Measurements from ENCODE around the gene TMSB4X. TPM values are rescaled to one million over a fixed set of nuclear protein-coding genes. Genes with fewer than 3 reads are reported as not detected.

TMSB4X gene
- total and polyA plus RNA-seq, 2 donors (not counting 3 experiments of a cell fraction or from before 2014, with no cell fraction given) = 4,136 to 6,858 TPM

DNA sequence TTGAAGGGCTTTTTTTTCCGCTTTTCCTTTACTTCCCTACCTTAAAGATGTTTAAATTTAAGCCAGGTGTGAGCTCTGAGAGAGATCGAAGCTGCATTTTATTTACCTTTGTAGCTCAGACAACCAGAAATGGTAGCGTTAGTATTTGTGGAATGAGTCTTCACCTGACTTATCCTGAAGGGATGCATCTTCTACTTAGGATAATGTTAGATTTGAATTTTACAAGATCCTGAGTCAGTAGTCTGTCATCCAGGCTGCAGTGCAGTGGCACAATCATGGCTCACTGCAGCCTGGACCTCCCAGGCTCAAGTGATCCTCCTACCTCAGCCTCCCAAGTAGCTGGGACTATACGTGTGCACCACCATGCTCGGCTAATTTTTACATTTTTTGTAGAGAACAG lies 26.2 kb downstream of the TMSB4X start:
- no peak overlapping the region for H3K27ac ChIP-seq (ENCODE audit: insufficient read depth, low read depth, low read length)
- intact Hi-C loops (cut with micrococcal nuclease) (no loop called here), dilution Hi-C loops (cut with MboI; ENCODE audit: extremely low pct_ligation_motif_present, low sequenced_read_pairs) (no loop called here)
- CTCF ChIA-PET = interaction anchor here (0.6 to 0.9 kb wide), 2 partner anchors 14 to 187 kb away, joined by 3 read pairs; no protein-coding TSS in a partner anchor
- no peaks in the 10 kb centered on the region for H3K9me1 ChIP-seq (replicated peaks; ENCODE audit: control insufficient read depth, extremely low read depth, insufficient read depth, low read length)
- BruUV-seq (replicated peaks) = no TSS peak
- peaks cover 3% of the 10 kb centered on the region for H3K4me1 ChIP-seq (ENCODE audit: control insufficient read depth, extremely low read depth, insufficient read depth, low read length)
- TF ChIP-seq POLR2AphosphoS5 (IDR thresholded peaks at IDR 0.05; ENCODE audit: insufficient read depth, low read depth, low read length) (no peak), GATA2 (IDR thresholded peaks at IDR 0.05; ENCODE audit: insufficient read depth, insufficient read length, low read depth, low read length) (no peak), FOS (IDR thresholded peaks at IDR 0.05; ENCODE audit: borderline replicate concordance, insufficient read depth, low read length) (no peak), EZH2 (IDR thresholded peaks at IDR 0.05; ENCODE audit: borderline replicate concordance, low read depth, low read length, severe bottlenecking) (no peak), MYC (IDR thresholded peaks at IDR 0.05; ENCODE audit: low read depth, low read length) (no peak), JUN (IDR thresholded peaks at IDR 0.05; ENCODE audit: borderline replicate concordance, insufficient read depth, insufficient read length, low read depth) (no peak), POLR2A (IDR thresholded peaks at IDR 0.05; ENCODE audit: low read depth, low read length) (no peak)
- TF ChIP-seq, protein P1, sequence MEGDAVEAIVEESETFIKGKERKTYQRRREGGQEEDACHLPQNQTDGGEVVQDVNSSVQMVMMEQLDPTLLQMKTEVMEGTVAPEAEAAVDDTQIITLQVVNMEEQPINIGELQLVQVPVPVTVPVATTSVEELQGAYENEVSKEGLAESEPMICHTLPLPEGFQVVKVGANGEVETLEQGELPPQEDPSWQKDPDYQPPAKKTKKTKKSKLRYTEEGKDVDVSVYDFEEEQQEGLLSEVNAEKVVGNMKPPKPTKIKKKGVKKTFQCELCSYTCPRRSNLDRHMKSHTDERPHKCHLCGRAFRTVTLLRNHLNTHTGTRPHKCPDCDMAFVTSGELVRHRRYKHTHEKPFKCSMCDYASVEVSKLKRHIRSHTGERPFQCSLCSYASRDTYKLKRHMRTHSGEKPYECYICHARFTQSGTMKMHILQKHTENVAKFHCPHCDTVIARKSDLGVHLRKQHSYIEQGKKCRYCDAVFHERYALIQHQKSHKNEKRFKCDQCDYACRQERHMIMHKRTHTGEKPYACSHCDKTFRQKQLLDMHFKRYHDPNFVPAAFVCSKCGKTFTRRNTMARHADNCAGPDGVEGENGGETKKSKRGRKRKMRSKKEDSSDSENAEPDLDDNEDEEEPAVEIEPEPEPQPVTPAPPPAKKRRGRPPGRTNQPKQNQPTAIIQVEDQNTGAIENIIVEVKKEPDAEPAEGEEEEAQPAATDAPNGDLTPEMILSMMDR (IDR thresholded peaks at IDR 0.05; ENCODE audit: extremely low read depth in 1 of 2, insufficient read depth in 1 of 2, low read depth in 1 of 2, low read length in 2 of 2) = no peak
- TF ChIP-seq, protein P2, sequence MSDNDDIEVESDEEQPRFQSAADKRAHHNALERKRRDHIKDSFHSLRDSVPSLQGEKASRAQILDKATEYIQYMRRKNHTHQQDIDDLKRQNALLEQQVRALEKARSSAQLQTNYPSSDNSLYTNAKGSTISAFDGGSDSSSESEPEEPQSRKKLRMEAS (IDR thresholded peaks at IDR 0.05; ENCODE audit: insufficient read depth, insufficient read length) = no peak
- FAIRE-seq = peak; percentile 8
- H4K20me1 ChIP-seq (replicated peaks; ENCODE audit: control insufficient read depth, extremely low read depth, insufficient read depth, low read length) = no peaks in the 10 kb centered on the region
- POLR2A ChIA-PET = no interaction called here
- H3K4me2 ChIP-seq (ENCODE audit: insufficient read depth, low read length) = no peak overlapping the region
- no peaks in the 10 kb centered on the region for H3K36me3 ChIP-seq (ENCODE audit: control insufficient read depth in 2 of 2, extremely low read depth in 1 of 2, insufficient read depth in 2 of 2, low read length in 2 of 2)
- no peaks in the 10 kb centered on the region for H3K9me3 ChIP-seq (replicated peaks; ENCODE audit: control insufficient read depth, insufficient read depth, low read length)
- no peak overlapping the region for H3K9ac ChIP-seq (replicated peaks; ENCODE audit: extremely low read depth, insufficient read depth, low read length)
- H3K79me2 ChIP-seq (ENCODE audit: control insufficient read depth, insufficient read depth, low read length) = no peaks in the 10 kb centered on the region
- no peaks in the 10 kb centered on the region for H3K27me3 ChIP-seq (ENCODE audit: control insufficient read depth in 2 of 2, insufficient read depth in 2 of 2, low read length in 2 of 2)
- no peak for DNase-seq (ENCODE audit: low read depth, low spot score)
- H3K4me3 ChIP-seq (replicated peaks in 1 of 3; ENCODE audit: insufficient read depth in 1 of 3, low read depth in 1 of 3, low read length in 3 of 3) = no peak overlapping the region
- no peak overlapping the region for H2AFZ ChIP-seq (ENCODE audit: low read depth, low read length)

Data from endothelial cell of umbilical vein (primary cell).